Psoas muscle (tissue), 8 donors: Measurements from ENCODE around the gene PRDM10. TPM values are rescaled to one million over a fixed set of nuclear protein-coding genes. Genes with fewer than 3 reads are reported as not detected.
A peak's percentile ranks its signal among the peaks of the same experiment; 100 is the strongest.

Experiments
- ATAC-seq, 4 donors: fragments of 200-7000 bp; cut with Tn5 transposase; one replicate each; pipeline ENCODE4 v1.9.1; 2020; ENCODE audit warnings: moderate library complexity in 3 of 4, mild to moderate bottlenecking in 2 of 4
- DNase-seq, 2 donors: peaks; one replicate each; pipeline ENCODE4 v3.0.0-alpha.2; 2020
- H3K27ac ChIP-seq: fragments of 200-600 bp; one replicate; pipeline ENCODE4 v1.8.0; 2022
- H3K27me3 ChIP-seq, 3 donors: fragments of 200-600 bp in 1 of 3; one replicate each; pipeline versions ENCODE4 v1.6.1 to v1.8.0; 2013 to 2022; ENCODE audit warnings: low read length in 2 of 3, mild to moderate bottlenecking in 2 of 3, moderate library complexity in 1 of 3; ENCODE audit not compliant: insufficient read depth in 3 of 3
- H3K36me3 ChIP-seq, 2 donors: fragments of 200-600 bp in 1 of 2; one replicate each; pipeline versions ENCODE4 v1.6.1 to v1.8.0; 2013 to 2022; ENCODE audit warnings: low read depth in 1 of 2, mild to moderate bottlenecking in 1 of 2, moderate library complexity in 1 of 2; ENCODE audit not compliant: insufficient read depth in 1 of 2
- H3K4me1 ChIP-seq: fragments of 200-600 bp; one replicate; pipeline ENCODE4 v1.8.0; 2022
- H3K4me3 ChIP-seq: fragments of 200-600 bp; one replicate; pipeline ENCODE4 v1.8.0; 2022; ENCODE audit warnings: mild to moderate bottlenecking
- H3K9me3 ChIP-seq: fragments of 200-600 bp; one replicate; pipeline ENCODE4 v1.8.0; 2022
- CTCF ChIP-seq: fragments of 200-600 bp; IDR thresholded peaks from one replicate; pipeline ENCODE4 v1.8.0; 2022; ENCODE audit warnings: antibody characterized with exemption
- WGBS, 3 donors: extraction: QIAGEN DNeasy Blood & Tissue Kit; methylation state at CpG; one replicate each; pipeline versions ENCODE4 v1.1.6 to v1.1.7; 2013; 5-methylcytosine and 5-hydroxymethylcytosine counted together
- intact Hi-C, 2 donors: fragments of 100-400 bp; cut with DNase I; formaldehyde crosslinking; loops; one replicate each; pipeline versions ENCODE4 v1.11.0 to v1.14.2; 2022
- long read RNA-seq, 2 donors: library from polyadenylated mRNA; unstranded; transcript quantifications; one replicate each; pipeline ENCODE4 v2.0.0, GENCODE V29; 2021
- polyA plus RNA-seq, 3 donors: library from polyadenylated mRNA; stranded (reverse); fragments of 200-250 nt; gene quantifications; one replicate each; pipeline ENCODE4 v1.2.3, GENCODE V29; 2013
- total RNA-seq, 4 donors: library from RNA; stranded (reverse); fragmentation: NEBNext Ultra II Directional in 2 of 4; extraction: Animal tissue kit (Norgen Biotek cat#: 25700) in 2 of 4; gene quantifications; one replicate each; pipeline versions ENCODE4 v1.2.1 to v1.2.4, GENCODE V29; 2021 to 2023
- donor health status: healthy with polysubstance abuse.
- donor health status: DM: no; HTN: no; CAD: no; lungs with moderate emphysema.
- donor health status: Bipolar disorder and iron deficiency.
- donor health status: healthy.
- donor health status: DM: yes; HTN: yes; CAD: no.
- donor health status: DM: no; HTN: no; CAD: no.
- donor health status: DM: no; HTN: no; CAD: no.
- donor health status: DM: yes; HTN: yes; CAD: no.

The PRDM10 gene
- total RNA-seq = 1 to 10 TPM; 4.2 to 7.8 (median 5.9) TPM
- 1 to 10 TPM; 2.5 to 4.1 (median 2.9) TPM for polyA plus RNA-seq
- long read RNA-seq, donor 1 = 0 reads
- long read RNA-seq, donor 2, partial matches to known transcripts = 4 of 9 reads
- long read RNA-seq, donor 2, other reads (novel, unspliced or antisense) = 5 of 9 reads

GRCh38 chr11:130002352-130002845 lies at the start of gene PRDM10:
Gene PRDM10 (minus strand): TSS chr11:130002835. CDS start chr11:129960964, 41,871 bp downstream.
- H3K4me3 ChIP-seq = peak within 1 kb of the TSS; percentile 84
- TF ChIP-seq CTCF = no peak
- WGBS, 3 donors = 0 to 1% (median 1%) methylated on average over 22 to 33 of the region's 33 CpGs
- ATAC-seq = peak; percentile 79 to 86 (median 83)
- no peaks in the 10 kb centered on the region for H3K36me3 ChIP-seq
- peak within 1 kb of the TSS; percentile 100 for H3K27ac ChIP-seq
- no peaks in the 10 kb centered on the region for H3K9me3 ChIP-seq
- intact Hi-C loops = loop anchor here (5.0 kb wide), 1 partner anchor 130 kb away; no protein-coding TSS in a partner anchor
- DNase-seq = peak; percentile 96 to 98
- no peaks in the 10 kb centered on the region for H3K27me3 ChIP-seq
- H3K4me1 ChIP-seq = peaks cover 22% of the 10 kb centered on the region

GRCh38 chr11:130051082-130051481 lies 48.4 kb upstream of the PRDM10 start:
- no peak for DNase-seq
- TF ChIP-seq CTCF = no peak
- intact Hi-C loops = no loop called here
- 91 to 93% (median 91%) methylated on average over 1 of the region's 1 CpG for WGBS, 3 donors
- H3K9me3 ChIP-seq = no peaks in the 10 kb centered on the region
- H3K27ac ChIP-seq = no peak overlapping the region
- H3K4me3 ChIP-seq = no peak overlapping the region
- H3K4me1 ChIP-seq = no peaks in the 10 kb centered on the region
- ATAC-seq = no peak
- H3K27me3 ChIP-seq = no peaks in the 10 kb centered on the region
- no peaks in the 10 kb centered on the region for H3K36me3 ChIP-seq

- TF ChIP-seq CTCF = no peak
- Histone ChIP-seq H3K27ac (no peak overlapping the region), H3K9me3 (no peaks in the 10 kb centered on the region), H3K27me3 (no peaks in the 10 kb centered on the region), H3K36me3 (no peaks in the 10 kb centered on the region), H3K4me3 (no peak overlapping the region), H3K4me1 (no peaks in the 10 kb centered on the region)
- intact Hi-C loops = no loop called here
- ATAC-seq (no peak), DNase-seq (no peak)
- WGBS, 3 donors = 50 to 70% (median 62%) methylated on average over 2 of the region's 2 CpGs
Measured at GRCh38 chr11:130050257-130050656, 47.6 kb upstream of the PRDM10 start.

GRCh38 chr11:130049328-130049771 lies 46.7 kb upstream of the PRDM10 start:
- Histone ChIP-seq H3K9me3 (no peaks in the 10 kb centered on the region), H3K27me3 (no peaks in the 10 kb centered on the region), H3K4me3 (no peak overlapping the region), H3K27ac (no peak overlapping the region), H3K4me1 (no peaks in the 10 kb centered on the region), H3K36me3 (no peaks in the 10 kb centered on the region)
- WGBS, 3 donors = 93 to 100% methylated on average over 1 of the region's 1 CpG; no CpG with 5 or more reads in 1 of the 3 donors
- ATAC-seq = no peak
- TF ChIP-seq CTCF = no peak
- DNase-seq = no peak
- intact Hi-C loops = no loop called here

GRCh38 chr11:130047141-130047540 lies 44.5 kb upstream of the PRDM10 start:
- WGBS, 3 donors = 73 to 86% (median 84%) methylated on average over 1 of the region's 1 CpG
- intact Hi-C loops = no loop called here
- Histone ChIP-seq H3K27ac (no peak overlapping the region), H3K4me1 (no peaks in the 10 kb centered on the region), H3K36me3 (no peaks in the 10 kb centered on the region), H3K27me3 (no peaks in the 10 kb centered on the region), H3K9me3 (no peaks in the 10 kb centered on the region), H3K4me3 (no peak overlapping the region)
- no peak for DNase-seq
- no peak for ATAC-seq
- TF ChIP-seq CTCF = no peak
